Activated CD4-positive, alpha-beta T cell treated with anti-CD3 and anti-CD28 coated beads, Interleukin-10, Interleukin-2, amounts not matched to agents 100 ng/mL and 50 ng/mL, durations not matched to agents 16 hours and 8 hours (primary cell): Measurements from ENCODE around the gene COL5A1.
A peak's percentile ranks its signal among the peaks of the same experiment; 100 is the strongest.

Experiments used
- DNase-seq: peaks from one replicate; pipeline ENCODE4 v3.0.0-alpha.2; 2020

COL5A1 gene

GRCh38 chr9:134716067-134716466 is 74.5 kb downstream of the COL5A1 start:
- DNase-seq: no peak

- no peak for DNase-seq
Observed at GRCh38 chr9:134717056-134717455, 75.5 kb downstream of the COL5A1 start.

DNA sequence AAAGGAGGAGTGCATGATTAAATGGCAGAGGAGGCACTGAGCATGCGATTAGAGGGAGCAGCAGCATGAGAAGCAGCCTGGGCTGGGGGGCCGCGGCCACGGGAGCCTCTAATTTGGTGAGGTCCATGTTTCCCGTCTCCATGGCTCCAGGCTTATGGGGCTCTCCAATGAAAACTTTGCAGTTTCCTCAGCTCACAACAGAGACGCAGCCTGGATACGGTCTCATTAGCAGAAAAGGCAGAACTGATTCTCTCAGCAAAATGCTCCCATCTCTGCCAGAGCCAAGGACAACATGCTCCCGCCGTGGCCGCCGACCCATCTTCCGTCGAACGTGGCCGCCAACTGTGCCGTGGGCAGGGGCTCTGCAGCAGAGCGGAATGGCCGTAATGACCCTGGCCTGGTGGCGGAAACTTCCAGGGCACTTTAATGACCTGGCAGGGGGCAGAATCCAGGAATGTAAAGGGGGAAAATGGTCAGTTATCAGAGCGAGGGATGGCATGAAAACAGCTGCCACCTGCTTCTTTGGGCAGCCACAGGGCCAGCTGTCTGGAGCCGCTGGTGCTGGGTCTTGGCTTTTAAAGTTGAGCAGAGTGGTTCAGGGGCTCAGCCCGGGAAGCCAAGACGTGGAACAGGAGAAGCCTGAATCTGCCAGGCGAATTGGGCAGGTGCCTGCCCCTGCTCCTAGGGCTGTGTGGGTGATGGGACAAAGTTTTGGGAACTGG is 76.5 kb downstream of the COL5A1 start:
- DNase-seq: no peak

- DNase-seq: no peak
Observed at GRCh38 chr9:134719331-134719730, 77.7 kb downstream of the COL5A1 start.

DNA sequence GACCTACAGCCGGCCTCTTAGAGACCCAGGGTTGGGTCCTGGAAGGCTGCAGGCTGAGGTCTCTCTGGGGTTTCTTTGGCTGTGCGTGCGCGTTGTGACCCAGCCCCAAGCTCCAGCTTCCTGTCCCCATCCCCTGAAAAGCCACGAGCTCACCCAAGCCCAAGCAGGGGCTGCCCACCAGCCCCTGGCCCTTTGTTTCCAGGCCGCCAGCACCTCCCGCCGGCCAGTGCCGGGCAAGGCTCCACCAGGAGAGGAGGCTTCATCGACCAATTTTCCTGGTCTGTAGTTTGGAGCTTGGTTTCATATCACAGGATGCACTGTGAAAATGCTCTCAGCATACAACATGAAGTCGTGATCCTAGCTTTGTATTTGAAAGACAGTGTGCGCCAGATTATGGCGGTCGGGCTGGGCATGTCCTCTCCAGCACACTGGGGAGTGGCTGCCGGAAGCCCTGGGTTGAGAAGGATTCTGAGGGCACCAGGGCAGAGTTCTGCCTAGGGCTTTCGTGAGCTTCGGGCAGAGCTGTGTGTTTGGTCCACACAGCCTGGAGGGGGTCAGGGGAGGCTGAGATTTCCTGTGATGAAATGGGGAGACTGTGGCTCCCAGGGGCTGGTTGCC is 78.6 kb downstream of the COL5A1 start:
- no peak for DNase-seq

- no peak for DNase-seq
Observed at GRCh38 chr9:134720796-134721195, 79.2 kb downstream of the COL5A1 start.

- DNase-seq: no peak
Observed at GRCh38 chr9:134721344-134721743, 79.7 kb downstream of the COL5A1 start.

DNA sequence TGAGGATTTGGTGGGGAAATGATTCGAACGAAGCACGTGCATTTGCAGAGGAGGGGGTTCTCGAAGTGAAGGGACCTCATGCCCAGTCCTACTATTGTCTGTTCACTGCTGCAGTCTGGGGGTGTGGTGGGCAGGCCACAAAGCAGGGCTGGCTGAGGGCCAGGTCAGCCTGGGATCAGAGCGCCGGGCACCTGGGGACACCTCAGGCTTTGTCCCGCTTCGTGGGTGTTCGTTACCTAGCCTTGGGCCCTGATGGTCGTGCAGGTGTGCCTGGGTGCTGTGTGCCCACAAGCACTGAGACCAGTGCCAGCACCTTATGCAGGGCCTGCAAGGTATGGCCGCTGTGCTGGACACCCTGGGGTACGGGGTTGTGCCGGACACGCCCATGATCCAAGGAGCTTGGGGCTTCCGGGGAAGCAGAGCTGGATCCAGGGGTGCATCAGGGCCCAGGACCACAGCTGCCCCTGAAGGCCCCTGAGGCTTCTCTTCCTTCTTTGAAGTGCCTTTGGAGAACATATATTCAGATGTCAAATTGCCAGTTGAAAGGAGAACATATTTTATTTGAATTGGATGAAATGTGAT is 80.6 kb downstream of the COL5A1 start:
- no peak for DNase-seq

GRCh38 chr9:134723037-134723436 is 81.4 kb downstream of the COL5A1 start:
- no peak for DNase-seq

- no peak for DNase-seq
Observed at GRCh38 chr9:134723491-134724190, 82.0 kb downstream of the COL5A1 start.

GRCh38 chr9:134724202-134724911 is 82.8 kb downstream of the COL5A1 start:
- no peak for DNase-seq

DNA sequence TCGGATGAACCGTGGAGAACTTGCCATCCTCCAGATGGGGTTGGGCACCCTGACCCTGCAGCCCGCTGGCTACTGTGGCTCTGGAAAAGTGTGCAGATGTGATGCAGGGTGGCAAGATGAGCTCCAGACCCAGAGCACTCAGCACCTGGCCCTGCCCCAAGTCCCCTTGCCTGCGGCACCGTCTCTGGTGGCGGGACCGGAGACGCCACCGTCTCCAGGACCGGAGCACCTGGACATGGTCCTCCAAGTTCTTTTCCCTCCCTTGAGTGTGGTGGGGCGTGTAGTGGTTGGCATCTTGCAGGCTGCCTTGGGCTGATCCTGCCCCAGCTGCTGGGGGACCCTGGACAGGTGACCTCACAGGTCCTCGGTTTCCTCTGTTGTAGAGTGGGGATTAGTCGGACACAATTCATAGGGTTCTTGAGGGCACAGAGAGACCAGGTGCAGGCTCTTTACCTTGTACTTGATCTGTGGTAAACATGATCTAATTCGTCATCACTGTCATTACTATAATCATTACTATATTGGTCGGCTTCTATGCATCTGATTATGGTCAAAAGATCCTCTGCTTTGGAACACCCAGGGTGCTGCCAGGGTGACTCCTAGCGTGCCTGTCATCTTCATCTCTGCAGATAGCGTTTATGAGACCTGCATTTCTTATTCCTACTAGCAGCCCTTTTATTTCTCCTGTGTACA is 83.5 kb downstream of the COL5A1 start:
- no peak for DNase-seq

DNA sequence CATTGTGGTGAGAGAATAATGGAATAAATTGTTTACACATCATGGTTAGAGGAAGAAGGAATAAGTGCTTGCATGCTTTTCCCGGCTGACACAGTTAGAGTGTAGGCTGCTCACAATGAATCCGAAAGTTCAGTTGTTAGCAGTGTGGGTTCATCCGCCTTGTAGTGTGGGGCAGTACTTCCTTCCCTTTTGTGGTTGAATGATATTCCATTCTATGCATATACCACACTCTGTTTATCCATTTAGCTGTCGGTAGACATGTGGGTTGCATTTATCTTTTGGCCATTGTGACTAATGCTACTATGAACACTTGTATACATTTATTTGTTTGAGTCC is 84.0 kb downstream of the COL5A1 start:
- peak; percentile 7 for DNase-seq

DNA sequence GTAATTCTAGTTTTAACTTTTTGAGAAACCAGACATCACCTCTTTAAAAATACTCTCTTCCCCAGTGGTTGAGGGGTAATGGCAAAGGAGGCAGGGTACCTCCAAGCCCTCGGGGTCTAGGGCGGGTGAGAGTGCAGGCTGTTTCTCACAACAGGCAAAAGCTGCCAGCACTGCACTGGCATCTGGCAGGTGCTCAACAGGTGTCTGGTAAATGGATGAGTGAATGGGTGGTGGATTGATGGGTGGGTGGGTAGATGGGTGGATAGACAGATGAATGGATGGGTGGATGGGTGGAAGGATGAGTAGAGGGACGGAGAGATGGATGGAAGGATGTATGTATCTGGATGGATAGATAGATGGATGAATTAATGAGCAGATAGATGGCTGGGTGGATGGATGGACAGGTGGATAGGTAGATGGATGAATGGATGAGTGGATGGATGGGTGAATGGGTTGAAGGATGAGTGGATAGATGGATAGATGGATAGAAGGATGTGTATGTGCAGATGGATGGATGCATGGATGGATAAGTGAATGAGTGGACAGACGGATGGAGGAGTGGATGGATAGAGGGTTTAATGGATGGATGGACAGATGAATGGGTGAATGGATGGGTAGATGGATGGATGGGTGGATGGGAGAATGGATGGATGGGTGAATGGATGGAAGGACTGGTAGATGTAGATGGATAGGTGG is 84.6 kb downstream of the COL5A1 start:
- no peak for DNase-seq

- DNase-seq: no peak
Observed at GRCh38 chr9:134726722-134727034, 85.1 kb downstream of the COL5A1 start.

DNA sequence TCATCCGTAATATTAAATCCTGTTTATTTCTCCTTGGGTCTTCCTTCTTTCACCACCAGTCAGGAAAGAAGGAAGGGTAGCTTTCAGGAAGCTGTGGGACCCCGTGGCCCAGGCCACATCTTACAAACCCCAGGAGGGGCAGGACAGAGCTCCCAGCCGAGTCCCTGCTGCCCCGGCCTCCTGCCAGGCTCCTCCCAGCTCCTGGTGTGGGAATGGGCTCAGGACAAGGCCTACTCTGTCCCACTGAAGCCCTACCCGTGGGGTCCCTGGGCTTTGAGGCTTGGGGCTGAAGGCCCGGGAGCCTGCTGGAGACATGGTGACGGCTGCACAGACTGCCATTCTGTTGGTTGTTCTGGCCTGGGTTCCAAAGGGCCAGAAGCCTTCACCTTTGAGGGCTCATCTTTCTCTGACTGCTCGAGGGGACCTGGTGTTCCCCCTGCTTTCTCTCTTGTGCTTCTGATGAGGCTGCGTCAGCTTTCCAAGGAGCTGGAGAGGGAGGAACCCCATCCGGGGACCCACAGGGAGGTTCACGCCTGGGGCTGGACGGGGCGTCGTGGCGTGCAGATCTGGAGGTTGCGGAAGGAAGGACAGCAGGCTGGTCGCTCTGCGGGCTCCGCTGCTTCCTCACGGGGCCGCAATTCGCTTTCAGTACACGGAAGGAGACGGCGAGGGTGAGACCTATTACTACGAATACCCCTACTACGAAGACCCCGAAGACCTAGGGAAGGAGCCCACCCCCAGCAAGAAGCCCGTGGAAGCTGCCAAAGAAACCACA is 86.6 kb downstream of the COL5A1 start:
- no peak for DNase-seq

- DNase-seq: no peak
Observed at GRCh38 chr9:134728801-134729495, 87.3 kb downstream of the COL5A1 start.

- DNase-seq: no peak
Observed at GRCh38 chr9:134730011-134730760, 88.6 kb downstream of the COL5A1 start.

DNA sequence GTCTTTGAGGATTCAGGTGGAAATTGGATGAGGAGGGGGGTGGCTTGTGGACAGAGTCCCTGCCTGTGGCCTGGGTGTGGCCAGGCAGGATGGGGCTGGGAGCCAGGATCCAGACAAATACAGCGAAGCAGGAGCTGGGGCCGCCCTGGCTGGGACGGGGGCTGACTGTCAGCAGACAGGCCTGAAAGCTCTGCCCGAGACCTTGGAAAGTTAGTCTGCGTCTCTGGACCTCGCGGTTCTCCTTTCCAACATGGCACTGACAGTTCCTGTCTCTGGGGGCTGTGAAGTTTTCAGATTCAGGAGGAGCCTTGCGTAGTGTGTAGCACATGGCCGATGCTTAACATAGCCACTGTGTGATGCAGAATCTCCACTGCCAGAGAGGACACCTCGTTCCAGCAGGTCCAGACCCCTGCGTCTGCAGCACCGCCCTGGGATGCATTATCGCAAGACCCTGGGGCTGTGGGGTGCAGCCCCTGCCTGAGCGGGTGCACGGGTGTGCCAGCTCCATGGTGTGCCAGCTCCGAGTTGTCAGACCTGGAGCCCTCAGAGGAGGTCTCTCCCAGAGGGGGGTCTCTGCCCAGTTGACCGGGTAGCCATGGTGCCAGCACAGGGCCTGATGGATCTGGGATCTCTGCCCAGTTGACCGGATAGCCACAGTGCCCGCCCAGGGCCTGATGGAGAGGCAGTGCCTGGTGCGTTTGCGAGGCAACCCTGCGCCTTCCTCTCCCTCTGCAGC is 89.3 kb downstream of the COL5A1 start:
- DNase-seq: no peak
